Brain microvascular endothelial cell (primary cell): Measurements from ENCODE around the gene NGB.

Experiments used
- DNase-seq: peaks from one replicate; pipeline ENCODE4 v3.0.0-alpha.2; 2020
- H3K27ac ChIP-seq: fragments of 250-450 bp; sonication (Bioruptor Pico); 2 replicates; pipeline ENCODE4 v1.5.1; 2020; ENCODE audit warnings: mild to moderate bottlenecking, moderate library complexity
- H3K27me3 ChIP-seq: fragments of 250-450 bp; sonication (Bioruptor Pico); replicated peaks from 2 replicates; pipeline ENCODE4 v1.5.1; 2020; ENCODE audit warnings: mild to moderate bottlenecking
- H3K36me3 ChIP-seq: fragments of 250-450 bp; sonication (Bioruptor Pico); replicated peaks from 2 replicates; pipeline ENCODE4 v1.5.1; 2020; ENCODE audit warnings: mild to moderate bottlenecking
- H3K4me3 ChIP-seq: 2 replicates; pipeline ENCODE4 v1.5.1; 2011; ENCODE audit warnings: low read depth, mild to moderate bottlenecking, control low read depth, low read length, moderate library complexity
- CTCF ChIP-seq: IDR thresholded peaks from 2 replicates; pipeline ENCODE4 v1.5.1; 2011; ENCODE audit warnings: low read depth, mild to moderate bottlenecking, moderate library complexity, low read length, control low read depth, inconsistent platforms; ENCODE audit errors: missing control alignments
- in situ Hi-C: cut with HindIII; loops from 2 replicates; pipeline ENCODE4 v1.10.0; 2017; ENCODE audit warnings: low sequenced_read_pairs, low pct_ligation_motif_present

The NGB gene

GRCh38 chr14:77316195-77316505 lies 45.1 kb upstream of the NGB start:
- TF ChIP-seq CTCF, result no peak

GRCh38 chr14:77314539-77315457 lies 43.8 kb upstream of the NGB start:
- in situ Hi-C loops, result no loop called here
- no peak for DNase-seq
- no peak overlapping the region for H3K4me3 ChIP-seq
- H3K36me3 ChIP-seq, result no peaks in the 10 kb centered on the region
- no peak overlapping the region for H3K27ac ChIP-seq
- no peak for TF ChIP-seq CTCF
- H3K27me3 ChIP-seq, result no peaks in the 10 kb centered on the region

More at GRCh38 chr14:77316195-77316505, 45.1 kb upstream of the NGB start:
- in situ Hi-C loops, result no loop called here
- no peaks in the 10 kb centered on the region for H3K36me3 ChIP-seq
- no peak overlapping the region for H3K4me3 ChIP-seq
- H3K27ac ChIP-seq, result no peak overlapping the region
- no peaks in the 10 kb centered on the region for H3K27me3 ChIP-seq
- no peak for DNase-seq

- H3K4me3 ChIP-seq, result no peak overlapping the region
- peak; percentile 26 for DNase-seq
- H3K27ac ChIP-seq, result no peak overlapping the region
- TF ChIP-seq CTCF, result no peak
- in situ Hi-C loops, result no loop called here
- H3K27me3 ChIP-seq, result no peaks in the 10 kb centered on the region
- no peaks in the 10 kb centered on the region for H3K36me3 ChIP-seq
Measured at GRCh38 chr14:77314043-77314442, 43.0 kb upstream of the NGB start.

GRCh38 chr14:77313371-77313770 lies 42.4 kb upstream of the NGB start:
- in situ Hi-C loops, result no loop called here
- DNase-seq, result no peak

GRCh38 chr14:77311217-77311616 lies 40.2 kb upstream of the NGB start:
- Histone ChIP-seq H3K27me3 (no peaks in the 10 kb centered on the region), H3K27ac (no peak overlapping the region), H3K36me3 (no peaks in the 10 kb centered on the region), H3K4me3 (no peak overlapping the region)
- DNase-seq, result no peak
- in situ Hi-C loops, result no loop called here
- no peak for TF ChIP-seq CTCF

More at GRCh38 chr14:77313371-77313770, 42.4 kb upstream of the NGB start:
- Histone ChIP-seq H3K36me3 (no peaks in the 10 kb centered on the region), H3K27me3 (no peaks in the 10 kb centered on the region), H3K27ac (no peak overlapping the region), H3K4me3 (no peak overlapping the region)
- no peak for TF ChIP-seq CTCF

GRCh38 chr14:77310026-77310425 lies 39.0 kb upstream of the NGB start:
- Histone ChIP-seq H3K27me3 (no peaks in the 10 kb centered on the region), H3K36me3 (no peaks in the 10 kb centered on the region), H3K27ac (no peak overlapping the region), H3K4me3 (no peak overlapping the region)
- TF ChIP-seq CTCF, result no peak
- DNase-seq, result no peak
- in situ Hi-C loops, result no loop called here
